NCI-H1694 (cell line): ENCODE results near the gene SLC31A1.
A peak's percentile ranks its signal among the peaks of the same experiment; 100 is the strongest.

Experiments used
- DNase-seq: peaks from one replicate; lab custom pipeline; 2025; lab: John Stamatoyannopoulos, UW

Gene SLC31A1

GRCh38 chr9:113221003-113221799 lies at the start of gene SLC31A1, which contains the start of gene FKBP15:
TSS of gene SLC31A1 (plus strand) at chr9:113221544. CDS start at chr9:113256149, 34,605 bp downstream.
TSS of gene FKBP15 (minus strand) at chr9:113221277. CDS start at chr9:113221243, 34 bp downstream.
- DNase-seq: peak; percentile 88

- DNase-seq: no peak
Observed at GRCh38 chr9:113173341-113173740, 48.0 kb upstream of the SLC31A1 start.

DNA sequence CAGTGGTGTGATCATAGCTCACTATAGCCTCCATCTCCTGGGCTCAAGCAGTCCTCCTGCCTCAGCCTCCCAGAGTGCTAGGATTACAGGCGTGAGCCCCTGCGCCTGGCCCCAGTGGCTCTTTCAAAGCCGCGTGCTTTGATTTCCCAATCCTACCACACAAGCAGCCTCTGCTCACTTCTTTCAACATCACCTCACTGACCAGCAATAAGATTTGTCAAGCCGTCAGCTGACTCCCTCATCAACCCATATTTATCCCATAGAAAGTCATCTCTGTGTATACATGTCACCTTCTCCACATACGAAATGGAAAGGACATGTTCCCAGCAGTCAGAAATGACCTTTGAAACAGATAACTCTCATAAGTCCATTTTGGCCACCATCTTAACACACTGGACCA lies 44.5 kb upstream of the SLC31A1 start:
- no peak for DNase-seq

DNA sequence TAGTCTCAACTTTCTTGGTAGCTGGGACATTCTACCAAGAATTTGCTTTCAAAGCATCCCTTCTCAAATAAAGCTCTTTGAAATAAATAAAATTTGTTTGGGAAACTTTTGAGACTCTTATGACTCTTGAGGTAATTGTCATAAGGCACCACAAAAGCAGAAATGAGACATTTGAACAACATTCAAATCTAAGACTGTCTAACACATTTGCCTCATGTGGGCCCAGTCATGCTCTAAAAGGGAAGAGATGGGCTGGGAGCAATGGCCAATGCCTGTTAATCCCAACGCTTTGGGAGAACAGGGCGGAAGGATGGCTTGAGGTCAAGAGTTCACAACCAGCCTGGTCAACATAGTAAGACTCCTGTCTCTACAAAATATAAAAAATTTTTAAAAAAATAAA lies 44.1 kb upstream of the SLC31A1 start:
- no peak for DNase-seq

GRCh38 chr9:113178087-113178486 lies 43.3 kb upstream of the SLC31A1 start:
- no peak for DNase-seq

DNA sequence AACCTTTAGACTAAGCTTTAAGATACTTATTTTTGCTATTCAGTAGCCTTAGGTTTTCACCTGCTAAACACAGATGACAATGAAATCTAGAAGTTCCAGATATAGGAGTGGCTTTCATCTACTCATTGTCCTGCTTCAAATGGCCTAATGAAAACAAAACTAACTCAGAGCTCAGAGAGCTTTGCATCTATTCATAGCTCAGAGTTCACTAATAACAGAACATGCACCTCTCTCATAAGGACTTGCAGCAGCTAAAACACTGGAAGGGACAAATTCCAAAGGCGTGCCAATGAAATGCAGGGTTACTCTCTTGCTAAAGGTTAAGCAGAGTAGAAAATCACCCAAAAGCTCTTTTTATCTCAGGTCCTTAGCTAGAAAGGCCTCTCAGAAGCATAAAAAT lies 41.5 kb upstream of the SLC31A1 start:
- no peak for DNase-seq

- DNase-seq: no peak
Observed at GRCh38 chr9:113181165-113181564, 40.2 kb upstream of the SLC31A1 start.

DNA sequence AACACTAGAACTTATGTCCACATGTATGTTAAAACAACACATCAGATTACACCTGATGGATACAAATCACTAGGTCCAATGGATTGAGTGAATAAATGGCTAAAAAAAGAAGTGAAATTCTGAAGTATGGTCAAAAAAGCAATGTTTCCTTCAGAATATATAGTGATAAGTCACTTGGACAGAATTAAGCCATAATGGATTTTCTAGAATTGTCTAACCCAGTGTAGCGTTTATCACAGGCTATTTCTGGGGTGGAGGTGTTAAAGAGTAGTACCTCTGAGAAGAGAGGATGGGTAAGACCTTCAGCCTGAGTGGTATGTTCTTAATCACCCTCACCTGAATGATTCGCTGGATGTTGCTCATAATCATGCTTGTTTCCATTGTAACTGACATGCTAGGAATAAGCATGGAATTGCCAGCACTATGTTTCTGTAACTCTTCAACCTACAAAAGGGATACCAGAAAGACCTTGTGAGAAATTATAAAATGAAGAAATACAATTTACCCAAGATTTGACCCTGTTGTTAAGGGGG lies 37.3 kb upstream of the SLC31A1 start:
- no peak for DNase-seq

DNA sequence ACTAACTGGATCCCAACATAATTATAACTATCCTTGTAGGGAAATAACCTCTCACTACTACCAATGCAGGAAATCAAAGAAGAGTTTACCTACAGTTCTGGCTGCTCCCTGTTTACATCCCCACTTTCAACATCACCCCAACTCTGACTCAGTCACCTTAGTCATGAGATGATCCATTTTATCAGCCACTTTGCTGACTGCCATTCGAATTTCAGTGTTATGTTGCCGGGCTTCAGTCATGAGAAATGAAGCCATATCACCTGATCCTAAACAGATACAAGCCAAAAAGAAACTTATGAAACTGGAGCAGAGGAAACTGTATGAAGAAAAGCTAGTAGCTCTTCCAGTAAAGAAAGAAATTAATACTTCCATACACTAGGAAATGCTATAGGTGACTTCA lies 36.8 kb upstream of the SLC31A1 start:
- no peak for DNase-seq

- DNase-seq: no peak
Observed at GRCh38 chr9:113185271-113185670, 36.1 kb upstream of the SLC31A1 start.

- no peak for DNase-seq
Observed at GRCh38 chr9:113186137-113186755, 35.1 kb upstream of the SLC31A1 start.

DNA sequence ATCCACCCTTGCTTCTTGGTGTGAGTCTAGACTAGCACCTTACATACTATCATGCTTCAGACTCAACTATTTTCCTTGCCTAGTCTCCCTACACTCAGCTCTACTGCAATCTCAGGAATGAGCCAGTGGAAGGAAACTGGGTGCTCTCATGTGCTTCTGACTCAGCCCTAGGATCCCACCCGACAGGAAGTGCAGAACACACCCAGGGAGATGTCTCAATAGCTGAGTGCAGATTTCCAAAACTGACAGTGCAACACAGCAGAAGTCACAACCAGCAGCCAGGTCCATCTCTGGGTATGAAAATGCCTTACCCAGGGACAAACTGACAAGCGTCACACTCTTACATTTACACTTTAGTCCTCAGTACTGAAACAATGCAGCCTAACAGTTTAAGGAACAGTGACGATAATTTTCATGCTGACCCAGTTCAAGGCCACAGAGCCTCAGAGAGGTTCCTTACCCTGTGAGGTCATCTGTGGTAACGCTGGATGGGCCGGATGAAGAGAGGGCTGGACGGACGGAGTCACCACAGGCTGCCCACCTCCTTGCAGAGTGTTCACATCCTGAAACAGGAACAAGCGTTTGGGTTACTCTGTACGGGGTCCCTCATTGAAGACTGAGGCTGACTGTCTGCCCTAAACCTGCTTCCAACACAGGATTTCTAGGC lies 33.3 kb upstream of the SLC31A1 start:
- DNase-seq: no peak

DNA sequence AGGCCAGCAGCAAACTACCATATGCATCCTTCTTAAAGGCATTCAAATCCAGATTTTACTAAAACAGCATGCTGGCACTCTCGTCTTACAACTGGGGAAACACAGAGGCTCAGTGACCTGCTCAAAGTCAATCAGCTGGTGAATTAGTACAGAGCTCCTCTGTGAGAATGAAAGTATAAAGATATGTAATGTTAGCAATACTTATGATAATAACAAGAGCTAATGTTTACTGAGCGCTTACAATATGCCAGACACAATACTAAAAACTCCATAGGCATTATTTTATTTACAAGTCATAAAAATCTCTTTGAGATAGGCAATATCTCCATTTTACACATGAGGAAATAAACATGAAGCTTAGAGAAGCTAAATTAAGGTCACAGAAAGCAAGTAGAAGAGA lies 28.9 kb upstream of the SLC31A1 start:
- DNase-seq: no peak

GRCh38 chr9:113199683-113200329 lies 21.5 kb upstream of the SLC31A1 start:
- no peak for DNase-seq

DNA sequence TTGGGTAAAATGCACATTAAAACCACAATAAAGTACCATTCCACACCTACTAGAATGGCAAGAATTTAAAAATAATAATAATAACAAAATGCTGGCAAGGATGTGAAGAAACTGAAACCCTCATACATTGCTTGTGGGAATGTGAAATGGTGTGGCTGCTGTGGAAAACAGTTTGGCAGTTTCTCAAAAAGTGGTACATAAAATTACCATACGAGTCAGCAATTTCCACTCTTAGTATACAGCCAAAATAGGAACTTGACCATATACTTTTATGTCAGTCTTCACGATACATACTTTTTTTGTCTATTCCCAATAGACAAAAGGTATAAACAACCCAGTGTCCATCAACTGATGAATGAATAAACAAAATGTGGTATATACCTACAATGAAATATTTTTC lies 15.9 kb upstream of the SLC31A1 start:
- DNase-seq: no peak

DNA sequence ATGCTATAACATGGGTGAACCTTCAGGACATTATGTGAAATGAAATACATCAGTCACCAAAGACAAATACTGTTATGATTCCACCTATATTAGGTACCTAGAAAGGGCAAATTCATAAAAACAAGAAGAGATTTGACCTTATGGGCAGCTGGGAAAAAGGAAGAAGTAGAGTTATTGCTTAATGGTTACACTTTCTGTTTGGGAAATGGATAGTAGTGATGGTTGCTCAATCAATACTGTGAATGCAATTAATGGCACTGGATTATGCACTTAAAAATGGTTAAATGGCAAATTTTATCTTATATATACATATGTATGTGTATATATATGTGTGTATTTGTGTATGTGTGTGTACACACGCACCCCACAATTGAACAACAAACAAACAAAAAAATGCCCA lies 15.5 kb upstream of the SLC31A1 start:
- no peak for DNase-seq

- DNase-seq: no peak
Observed at GRCh38 chr9:113210815-113211214, 10.5 kb upstream of the SLC31A1 start.

- no peak for DNase-seq
Observed at GRCh38 chr9:113215132-113215531, 6.2 kb upstream of the SLC31A1 start.

- no peak for DNase-seq
Observed at GRCh38 chr9:113216406-113216805, 4.9 kb upstream of the SLC31A1 start.

DNA sequence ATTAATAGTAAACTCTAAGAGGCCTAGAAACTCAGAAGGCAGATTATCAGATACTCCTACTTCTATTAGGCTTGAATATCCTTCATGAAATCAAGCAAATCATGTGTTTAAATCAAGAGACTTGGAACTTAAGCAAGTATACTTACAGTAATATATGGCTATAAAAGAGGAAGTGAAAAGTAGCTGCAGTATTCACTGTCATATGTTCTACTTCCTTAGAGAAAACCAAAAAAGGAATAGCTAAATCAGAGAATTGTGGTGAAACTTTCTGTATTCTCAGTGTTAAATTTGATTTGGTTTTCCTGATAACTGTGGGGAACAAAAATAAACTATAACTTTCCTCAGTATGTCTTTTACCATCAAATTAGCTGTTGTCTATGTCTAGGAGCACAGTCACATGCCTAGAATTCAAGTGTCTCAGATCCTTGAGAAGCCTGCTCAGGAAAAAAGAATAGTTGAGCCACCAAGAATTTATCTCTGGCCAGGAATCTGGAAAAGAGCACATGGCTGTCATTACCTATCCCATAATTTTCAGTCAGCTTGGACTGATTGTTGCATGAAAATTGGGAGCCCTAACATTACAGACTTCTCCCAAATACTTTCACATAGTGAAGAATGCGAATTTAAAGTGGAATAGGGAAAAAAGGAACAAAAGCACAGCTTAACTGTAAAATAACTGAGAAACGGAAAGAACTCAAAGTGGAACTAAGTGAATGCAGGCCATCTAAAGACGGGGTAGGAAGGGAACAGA lies 2.0 kb upstream of the SLC31A1 start:
- DNase-seq: no peak

DNA sequence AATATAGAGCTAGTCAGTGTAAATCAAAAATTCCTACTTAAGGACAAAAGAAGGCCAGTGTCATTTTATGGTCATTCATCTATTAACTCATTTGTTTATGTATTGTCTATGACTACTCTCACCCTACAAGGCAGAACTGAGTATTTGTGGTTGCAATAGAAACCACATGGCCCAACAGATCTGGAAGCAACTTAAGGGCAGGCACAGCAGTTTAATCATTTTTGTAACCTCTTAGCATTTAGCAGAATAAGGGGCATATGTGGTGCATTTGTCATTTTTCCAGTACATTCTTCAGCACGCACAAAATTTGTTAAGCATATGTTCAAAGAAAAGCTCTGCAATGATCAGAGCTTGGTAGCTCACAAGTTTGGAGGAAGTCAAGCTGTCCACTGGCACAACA lies 1.4 kb upstream of the SLC31A1 start:
- DNase-seq: no peak
